ENCODE measurements around the gene CDC14A.

CDC14A gene

GRCh38 chr1:100530880-100531487, 178.7 kb downstream of the CDC14A start:
- Histone ChIP-seq H4K20me1 (ENCODE audit: insufficient read depth, low read length) (no peaks in the 10 kb centered on the region), H3F3A (ENCODE audit: insufficient read depth, low read length) (no peaks in the 10 kb centered on the region), H3K27ac (ENCODE audit: low read depth, low read length, poor library complexity, severe bottlenecking) (no peak overlapping the region), H3K27me3 (ENCODE audit: insufficient read depth, low read length) (no peaks in the 10 kb centered on the region), H2AFZ (ENCODE audit: low read length) (no peak overlapping the region), H3K9me2 (ENCODE audit: low read depth, low read length) (no peaks in the 10 kb centered on the region), H3K9me3 (ENCODE audit: low read length) (no peaks in the 10 kb centered on the region), H3K4me1 (ENCODE audit: insufficient read depth, low read length, severe bottlenecking) (no peaks in the 10 kb centered on the region), H3K4me3 (ENCODE audit: low read depth, low read length, poor library complexity, severe bottlenecking) (no peak overlapping the region), H3K4me2 (ENCODE audit: low read length) (no peak overlapping the region), H3K79me2 (ENCODE audit: insufficient read depth, low read length) (no peaks in the 10 kb centered on the region), H3K9ac (ENCODE audit: low read length) (no peak overlapping the region), H3K36me3 (ENCODE audit: insufficient read depth, low read length) (no peaks in the 10 kb centered on the region)
- no peak for TF ChIP-seq EZH2 (IDR thresholded peaks at IDR 0.05; ENCODE audit: borderline replicate concordance, low read length)
- TF ChIP-seq, protein P1, sequence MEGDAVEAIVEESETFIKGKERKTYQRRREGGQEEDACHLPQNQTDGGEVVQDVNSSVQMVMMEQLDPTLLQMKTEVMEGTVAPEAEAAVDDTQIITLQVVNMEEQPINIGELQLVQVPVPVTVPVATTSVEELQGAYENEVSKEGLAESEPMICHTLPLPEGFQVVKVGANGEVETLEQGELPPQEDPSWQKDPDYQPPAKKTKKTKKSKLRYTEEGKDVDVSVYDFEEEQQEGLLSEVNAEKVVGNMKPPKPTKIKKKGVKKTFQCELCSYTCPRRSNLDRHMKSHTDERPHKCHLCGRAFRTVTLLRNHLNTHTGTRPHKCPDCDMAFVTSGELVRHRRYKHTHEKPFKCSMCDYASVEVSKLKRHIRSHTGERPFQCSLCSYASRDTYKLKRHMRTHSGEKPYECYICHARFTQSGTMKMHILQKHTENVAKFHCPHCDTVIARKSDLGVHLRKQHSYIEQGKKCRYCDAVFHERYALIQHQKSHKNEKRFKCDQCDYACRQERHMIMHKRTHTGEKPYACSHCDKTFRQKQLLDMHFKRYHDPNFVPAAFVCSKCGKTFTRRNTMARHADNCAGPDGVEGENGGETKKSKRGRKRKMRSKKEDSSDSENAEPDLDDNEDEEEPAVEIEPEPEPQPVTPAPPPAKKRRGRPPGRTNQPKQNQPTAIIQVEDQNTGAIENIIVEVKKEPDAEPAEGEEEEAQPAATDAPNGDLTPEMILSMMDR (IDR thresholded peaks at IDR 0.05; ENCODE audit: low read length): no peak

- no peak overlapping the region for H3K9ac ChIP-seq (ENCODE audit: low read length)
- no peaks in the 10 kb centered on the region for H4K20me1 ChIP-seq (ENCODE audit: insufficient read depth, low read length)
- H2AFZ ChIP-seq (ENCODE audit: low read length): no peak overlapping the region
Observed at GRCh38 chr1:100532645-100533044, 180.3 kb downstream of the CDC14A start.

DNA sequence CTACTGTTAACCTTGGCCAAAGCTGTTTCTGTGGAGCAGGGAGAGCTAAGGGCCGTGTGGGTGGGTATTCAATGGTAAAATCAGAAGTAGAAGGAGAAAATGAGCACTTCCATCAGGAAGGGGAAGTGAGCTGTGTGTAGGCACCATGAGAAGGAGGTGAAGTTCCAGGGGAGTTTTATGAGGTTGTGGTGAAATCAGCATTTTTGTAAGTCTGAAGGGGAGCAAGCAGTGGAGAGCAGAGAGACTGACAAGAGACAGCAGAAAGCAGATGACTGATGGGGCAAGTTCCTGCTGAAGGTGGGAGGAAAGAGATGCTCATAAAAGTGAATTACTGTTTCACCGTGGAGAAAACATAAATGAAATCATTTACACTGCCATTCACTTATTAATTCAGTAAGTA, 183.0 kb downstream of the CDC14A start:
- Histone ChIP-seq H3K79me2 (ENCODE audit: insufficient read depth, low read length) (no peaks in the 10 kb centered on the region), H4K20me1 (ENCODE audit: insufficient read depth, low read length) (no peaks in the 10 kb centered on the region), H3K4me3 (ENCODE audit: low read depth, low read length, poor library complexity, severe bottlenecking) (no peak overlapping the region), H3K9ac (ENCODE audit: low read length) (no peak overlapping the region), H3K27ac (ENCODE audit: low read depth, low read length, poor library complexity, severe bottlenecking) (no peak overlapping the region), H2AFZ (ENCODE audit: low read length) (no peak overlapping the region), H3K4me1 (ENCODE audit: insufficient read depth, low read length, severe bottlenecking) (no peaks in the 10 kb centered on the region), H3K27me3 (ENCODE audit: insufficient read depth, low read length) (no peaks in the 10 kb centered on the region), H3K4me2 (ENCODE audit: low read length) (no peak overlapping the region), H3K9me3 (ENCODE audit: low read length) (no peaks in the 10 kb centered on the region), H3K36me3 (ENCODE audit: insufficient read depth, low read length) (no peaks in the 10 kb centered on the region), H3F3A (ENCODE audit: insufficient read depth, low read length) (no peaks in the 10 kb centered on the region), H3K9me2 (ENCODE audit: low read depth, low read length) (no peaks in the 10 kb centered on the region)
- TF ChIP-seq, protein P1 (IDR thresholded peaks at IDR 0.05; ENCODE audit: low read length): no peak
- no peak for TF ChIP-seq EZH2 (IDR thresholded peaks at IDR 0.05; ENCODE audit: borderline replicate concordance, low read length)

More at GRCh38 chr1:100532645-100533044, 180.3 kb downstream of the CDC14A start:
- no peak overlapping the region for H3K4me2 ChIP-seq (ENCODE audit: low read length)
- TF ChIP-seq, protein P1 (IDR thresholded peaks at IDR 0.05; ENCODE audit: low read length): no peak
- no peaks in the 10 kb centered on the region for H3K36me3 ChIP-seq (ENCODE audit: insufficient read depth, low read length)
- no peaks in the 10 kb centered on the region for H3K27me3 ChIP-seq (ENCODE audit: insufficient read depth, low read length)
- no peak overlapping the region for H3K4me3 ChIP-seq (ENCODE audit: low read depth, low read length, poor library complexity, severe bottlenecking)
- no peaks in the 10 kb centered on the region for H3K4me1 ChIP-seq (ENCODE audit: insufficient read depth, low read length, severe bottlenecking)
- no peaks in the 10 kb centered on the region for H3K79me2 ChIP-seq (ENCODE audit: insufficient read depth, low read length)
- no peaks in the 10 kb centered on the region for H3F3A ChIP-seq (ENCODE audit: insufficient read depth, low read length)
- no peak overlapping the region for H3K27ac ChIP-seq (ENCODE audit: low read depth, low read length, poor library complexity, severe bottlenecking)
- no peaks in the 10 kb centered on the region for H3K9me2 ChIP-seq (ENCODE audit: low read depth, low read length)
- no peaks in the 10 kb centered on the region for H3K9me3 ChIP-seq (ENCODE audit: low read length)
